Measurements from ENCODE around the gene CYSTM1. TPM values are rescaled to one million over a fixed set of nuclear protein-coding genes. Genes with fewer than 3 reads are reported as not detected.

CYSTM1 gene
- total and polyA plus RNA-seq, 10 donors: 25.8 to 78.3 (median 38.3) TPM

DNA sequence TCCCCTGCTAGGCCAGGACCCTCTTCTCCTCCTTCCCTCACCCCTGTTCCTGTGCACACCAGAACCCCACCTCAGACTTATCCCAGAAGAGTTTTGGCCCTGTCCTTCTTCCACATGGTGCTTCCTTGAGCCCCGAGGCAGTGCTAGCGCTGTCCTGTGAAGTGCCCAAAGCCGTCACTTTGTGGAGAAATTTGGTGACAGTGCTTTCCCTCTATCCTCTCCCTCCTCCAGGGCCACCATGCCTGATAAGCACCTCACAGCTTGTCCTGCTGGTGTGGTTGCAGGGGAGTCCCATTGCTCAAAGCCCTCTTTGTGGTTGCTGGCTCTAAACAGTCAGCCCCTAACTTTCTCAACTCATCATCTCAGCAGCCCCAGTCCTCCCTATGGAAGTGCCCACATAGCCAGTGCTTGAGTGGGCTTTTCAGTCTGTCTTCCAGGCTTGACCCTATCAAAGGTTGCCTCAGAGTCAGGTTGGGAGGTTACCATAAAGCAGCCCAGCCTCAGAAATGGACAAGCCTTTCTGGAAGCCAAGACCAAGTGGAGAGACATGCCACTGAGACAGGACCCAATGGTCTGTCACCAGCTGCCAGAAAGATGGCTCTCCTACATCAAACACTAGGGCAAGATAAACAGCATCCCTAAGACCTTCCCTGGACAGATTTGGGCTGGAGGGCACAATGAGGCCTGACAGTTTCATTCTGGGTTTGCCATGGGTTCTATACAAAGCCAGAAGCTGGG, 31.3 kb upstream of the CYSTM1 start:
- peaks cover 0 to 23% (median 8%) of the 10 kb centered on the region in 7 donors for H3K27me3 ChIP-seq (replicated peaks in 1 of 7)
- H3K4me3 ChIP-seq: no peak overlapping the region
- WGBS, 5 donors: 92 to 98% (median 94%) methylated on average over 3 of the region's 3 CpGs
- intact Hi-C loops (cut with DNase I; ENCODE audit: low total_unique reads): loop anchor here (5.0 kb wide), 1 partner anchor 66 kb away; no protein-coding TSS in a partner anchor
- no peak for DNase-seq
- no peaks in the 10 kb centered on the region for H3K36me3 ChIP-seq
- no peak overlapping the region for H3K27ac ChIP-seq
- H3K4me1 ChIP-seq: peaks cover 10 to 48% (median 24%) of the 10 kb centered on the region in 6 donors
- no peaks in the 10 kb centered on the region for H3K9me3 ChIP-seq
- TF ChIP-seq POLR2A (IDR thresholded peaks at IDR 0.05): no peak

DNA sequence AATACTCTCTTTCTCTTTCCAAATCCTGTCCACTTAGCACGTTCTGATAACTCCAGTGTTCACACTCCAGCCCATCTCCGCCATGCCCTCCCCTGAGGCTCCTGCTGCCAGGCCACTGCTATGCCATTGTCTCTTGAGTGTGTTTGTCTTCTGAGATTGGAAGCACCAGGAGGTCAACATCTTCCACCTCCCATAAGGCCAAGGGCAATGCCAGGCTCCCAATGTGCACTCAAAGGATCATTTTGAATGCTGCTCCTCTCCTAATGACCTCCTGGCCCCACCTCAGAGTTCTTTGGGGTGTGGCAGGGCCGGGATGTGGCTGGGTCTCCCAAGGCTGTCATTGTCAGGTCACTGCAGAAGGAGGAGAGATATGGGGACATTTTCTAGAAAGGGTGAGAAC, 29.7 kb upstream of the CYSTM1 start:
- TF ChIP-seq, protein P1, sequence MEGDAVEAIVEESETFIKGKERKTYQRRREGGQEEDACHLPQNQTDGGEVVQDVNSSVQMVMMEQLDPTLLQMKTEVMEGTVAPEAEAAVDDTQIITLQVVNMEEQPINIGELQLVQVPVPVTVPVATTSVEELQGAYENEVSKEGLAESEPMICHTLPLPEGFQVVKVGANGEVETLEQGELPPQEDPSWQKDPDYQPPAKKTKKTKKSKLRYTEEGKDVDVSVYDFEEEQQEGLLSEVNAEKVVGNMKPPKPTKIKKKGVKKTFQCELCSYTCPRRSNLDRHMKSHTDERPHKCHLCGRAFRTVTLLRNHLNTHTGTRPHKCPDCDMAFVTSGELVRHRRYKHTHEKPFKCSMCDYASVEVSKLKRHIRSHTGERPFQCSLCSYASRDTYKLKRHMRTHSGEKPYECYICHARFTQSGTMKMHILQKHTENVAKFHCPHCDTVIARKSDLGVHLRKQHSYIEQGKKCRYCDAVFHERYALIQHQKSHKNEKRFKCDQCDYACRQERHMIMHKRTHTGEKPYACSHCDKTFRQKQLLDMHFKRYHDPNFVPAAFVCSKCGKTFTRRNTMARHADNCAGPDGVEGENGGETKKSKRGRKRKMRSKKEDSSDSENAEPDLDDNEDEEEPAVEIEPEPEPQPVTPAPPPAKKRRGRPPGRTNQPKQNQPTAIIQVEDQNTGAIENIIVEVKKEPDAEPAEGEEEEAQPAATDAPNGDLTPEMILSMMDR (IDR thresholded peaks at IDR 0.05 in 8 of 11, conservative IDR thresholded peaks at IDR 0.05 in 3 of 11): no peak
- no peak for TF ChIP-seq POLR2AphosphoS5 (IDR thresholded peaks at IDR 0.05)
- TF ChIP-seq POLR2A (IDR thresholded peaks at IDR 0.05): no peak
- intact Hi-C loops (cut with DNase I; ENCODE audit: low total_unique reads): loop anchor here (5.0 kb wide), 1 partner anchor 353 kb away; no protein-coding TSS in a partner anchor
- Histone ChIP-seq H3K36me3 (no peaks in the 10 kb centered on the region), H3K4me3 (peak overlapping the region in 4 of 8 donors; percentile 32 to 67 (median 42)), H3K9me3 (no peaks in the 10 kb centered on the region), H3K4me1 (peaks cover 10 to 48% (median 24%) of the 10 kb centered on the region in 6 donors), H3K27ac (no peak overlapping the region), H3K27me3 (replicated peaks in 1 of 7) (peaks cover 0 to 23% (median 8%) of the 10 kb centered on the region in 7 donors)
- WGBS, 5 donors: 69 to 83% (median 82%) methylated on average over 3 of the region's 3 CpGs
- DNase-seq: no peak

DNA sequence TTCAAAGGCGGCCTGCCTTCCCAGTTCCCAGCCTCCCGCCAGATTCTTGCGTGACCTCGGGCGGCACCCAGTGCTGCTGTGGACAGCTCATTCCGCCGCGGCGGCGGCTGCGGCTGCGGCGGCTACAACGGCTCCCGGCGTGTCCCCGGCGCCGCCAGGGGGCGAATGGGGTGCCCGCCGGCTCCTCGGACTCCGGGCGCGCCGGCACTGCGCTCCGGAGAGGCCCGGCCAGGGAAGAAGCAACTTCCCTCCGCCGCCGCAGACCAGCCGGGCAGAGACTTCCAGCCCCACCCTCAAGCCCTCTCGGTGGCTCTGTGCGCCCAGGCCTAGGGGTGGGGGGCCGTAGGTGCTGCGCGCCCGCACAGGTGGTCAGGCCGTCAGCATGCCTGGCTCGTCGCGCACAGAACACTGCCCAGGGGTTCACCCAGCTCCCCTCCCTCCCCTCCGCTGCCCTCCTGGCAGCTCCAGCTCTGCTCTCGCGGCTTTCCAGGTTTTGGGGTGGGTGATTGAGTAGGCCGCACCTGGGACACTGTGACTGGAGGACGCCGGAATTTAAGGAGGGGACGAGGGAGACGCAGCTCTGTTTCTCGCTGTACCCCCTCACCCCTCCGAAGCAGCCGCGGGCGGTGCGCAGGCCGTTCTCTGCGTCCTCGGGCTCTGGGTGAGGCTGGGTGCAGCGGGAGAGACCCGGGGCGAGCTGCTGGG, 29.0 kb upstream of the CYSTM1 start:
- H3K9me3 ChIP-seq: no peaks in the 10 kb centered on the region
- WGBS, 5 donors: 3 to 13% (median 5%) methylated on average over 32 to 64 of the region's 64 CpGs
- TF ChIP-seq POLR2AphosphoS5 (IDR thresholded peaks at IDR 0.05) (peak; percentile 7 to 69 (median 46)), POLR2A (IDR thresholded peaks at IDR 0.05) (no peak)
- TF ChIP-seq, protein P1 (IDR thresholded peaks at IDR 0.05 in 8 of 11, conservative IDR thresholded peaks at IDR 0.05 in 3 of 11): peak in 10 of 11 experiments; percentile 31 to 90 (median 82)
- intact Hi-C loops (cut with DNase I; ENCODE audit: low total_unique reads): loop anchor here (5.0 kb wide), 1 partner anchor 354 kb away; no protein-coding TSS in a partner anchor
- no peaks in the 10 kb centered on the region for H3K36me3 ChIP-seq
- peaks cover 0 to 23% (median 8%) of the 10 kb centered on the region in 7 donors for H3K27me3 ChIP-seq (replicated peaks in 1 of 7)
- H3K27ac ChIP-seq: no peak overlapping the region
- H3K4me1 ChIP-seq: peaks cover 10 to 41% (median 24%) of the 10 kb centered on the region in 6 donors
- peak overlapping the region; percentile 16 to 67 (median 30) for H3K4me3 ChIP-seq
- peak; percentile 92 for DNase-seq

DNA sequence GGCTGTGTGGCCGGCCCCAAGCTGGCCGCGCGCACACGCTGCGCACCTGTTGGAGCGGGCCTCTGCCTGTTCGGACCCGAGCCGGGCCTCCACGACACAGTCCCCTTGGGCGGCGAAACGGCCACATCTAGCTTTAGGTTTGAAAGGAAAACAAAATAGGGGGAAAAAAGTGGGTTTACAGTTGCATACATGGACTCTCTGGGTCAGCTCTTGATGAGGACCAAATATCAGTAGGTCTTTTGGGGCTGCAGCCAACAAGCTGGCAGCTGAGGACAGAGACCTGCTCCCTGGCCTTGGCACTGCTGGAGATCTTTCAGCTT, 28.5 kb upstream of the CYSTM1 start:
- Histone ChIP-seq H3K4me1 (peaks cover 10 to 40% (median 24%) of the 10 kb centered on the region in 6 donors), H3K27ac (no peak overlapping the region), H3K27me3 (replicated peaks in 1 of 7) (peaks cover 0 to 23% (median 8%) of the 10 kb centered on the region in 7 donors), H3K4me3 (peak overlapping the region in 5 of 8 donors; percentile 29 to 67 (median 36)), H3K36me3 (no peaks in the 10 kb centered on the region), H3K9me3 (no peaks in the 10 kb centered on the region)
- WGBS, 5 donors: 34 to 69% (median 36%) methylated on average over 12 to 14 of the region's 14 CpGs
- TF ChIP-seq POLR2A (IDR thresholded peaks at IDR 0.05): no peak
- intact Hi-C loops (cut with DNase I; ENCODE audit: low total_unique reads): loop anchor here (5.0 kb wide), 1 partner anchor 354 kb away; no protein-coding TSS in a partner anchor
- no peak for DNase-seq

DNA sequence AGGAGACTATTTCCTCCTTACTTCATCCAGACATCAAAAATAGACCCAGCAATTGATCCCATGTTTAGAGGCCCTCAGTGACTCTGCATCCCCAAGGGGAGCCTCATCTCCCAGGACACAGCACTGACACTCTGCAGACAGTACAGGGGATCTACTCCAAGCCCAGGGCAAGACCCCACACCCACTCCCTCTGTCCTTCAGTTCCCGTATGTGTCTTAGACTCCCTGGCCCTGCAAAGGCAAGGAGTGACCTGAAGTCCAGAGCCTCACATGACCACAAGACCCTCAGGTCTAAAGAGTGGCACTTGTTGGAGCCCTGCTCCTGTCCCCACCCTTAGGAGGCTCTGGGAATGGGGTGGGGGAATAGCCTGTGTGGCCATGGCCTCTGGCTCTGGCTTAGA, 27.5 kb upstream of the CYSTM1 start:
- TF ChIP-seq POLR2AphosphoS5 (IDR thresholded peaks at IDR 0.05) (no peak), POLR2A (IDR thresholded peaks at IDR 0.05) (no peak)
- TF ChIP-seq, protein P1 (IDR thresholded peaks at IDR 0.05 in 8 of 11, conservative IDR thresholded peaks at IDR 0.05 in 3 of 11): no peak
- 89 to 100% (median 96%) methylated on average over 1 of the region's 1 CpG for WGBS, 5 donors
- peaks cover 10 to 44% (median 24%) of the 10 kb centered on the region in 6 donors for H3K4me1 ChIP-seq
- intact Hi-C loops (cut with DNase I; ENCODE audit: low total_unique reads): loop anchor here (5.0 kb wide), 1 partner anchor 355 kb away; no protein-coding TSS in a partner anchor
- peaks cover 0 to 23% (median 8%) of the 10 kb centered on the region in 7 donors for H3K27me3 ChIP-seq (replicated peaks in 1 of 7)
- H3K36me3 ChIP-seq: no peaks in the 10 kb centered on the region
- no peak overlapping the region for H3K4me3 ChIP-seq
- no peak for DNase-seq
- H3K27ac ChIP-seq: no peak overlapping the region
- no peaks in the 10 kb centered on the region for H3K9me3 ChIP-seq
